GM12891 (cell line): Measurements from ENCODE around the gene KRTAP9-2.
"Not testable (repeated sequence)": the region's sequence is repeated elsewhere in the genome, so short reads cannot be mapped to it uniquely, and the experiment has no call there.

Experiments used
- POLR2A ChIP-seq: IDR thresholded peaks from 2 replicates; pipeline ENCODE4 v1.6.1; 2011; ENCODE audit warnings: low read depth, low read length, control low read depth
- POLR2AphosphoS5 ChIP-seq: IDR thresholded peaks from 2 replicates; pipeline ENCODE4 v1.6.1; 2011; ENCODE audit warnings: low read depth, low read length, control low read depth
- SPI1 ChIP-seq: IDR thresholded peaks from 2 replicates; pipeline ENCODE4 v1.6.1; 2011; ENCODE audit warnings: low read depth, low read length, control low read depth
- TAF1 ChIP-seq: IDR thresholded peaks from 2 replicates; pipeline ENCODE4 v1.6.1; 2011; ENCODE audit warnings: low read depth, low read length, control low read depth

GRCh38 chr17:41226598-41227095 is at the start of gene KRTAP9-2:
- not testable (repeated sequence) for TF ChIP-seq POLR2AphosphoS5, POLR2A, TAF1, SPI1
